Mesothelial cell of epicardium (in vitro differentiated cells): ENCODE data around the gene SMARCC1. TPM values are rescaled to one million over a fixed set of nuclear protein-coding genes. Genes with fewer than 3 reads are reported as not detected.

ENCODE experiments used
- DNase-seq, 2 experiments: peaks; one replicate each; pipeline ENCODE4 v3.0.0; 2021; ENCODE audit warnings: low spot score in 2 of 2; ENCODE audit not compliant: unreplicated experiment in 2 of 2
- H3K27ac Mint-ChIP-seq: 2 replicates; pipeline ENCODE4 v1.8.0; 2021; ENCODE audit warnings: mixed read lengths
- H3K27me3 Mint-ChIP-seq: 2 replicates; pipeline ENCODE4 v1.8.0; 2021; ENCODE audit warnings: low read depth, mixed read lengths
- H3K36me3 Mint-ChIP-seq: 2 replicates; pipeline ENCODE4 v1.8.0; 2021; ENCODE audit warnings: mixed read lengths
- H3K4me1 Mint-ChIP-seq: 2 replicates; pipeline ENCODE4 v1.8.0; 2021; ENCODE audit warnings: mixed read lengths
- H3K4me3 Mint-ChIP-seq: 2 replicates; pipeline ENCODE4 v1.8.0; 2021; ENCODE audit warnings: mild to moderate bottlenecking, moderate library complexity, mixed read lengths
- H3K9me3 Mint-ChIP-seq: 2 replicates; pipeline ENCODE4 v1.8.0; 2021; ENCODE audit warnings: mixed read lengths
- CTCF ChIP-seq: fragments of 200-600 bp; sonication (generic); IDR thresholded peaks from one replicate; pipeline ENCODE4 v1.5.0; 2021; ENCODE audit warnings: antibody characterized with exemption; ENCODE audit not compliant: unreplicated experiment
- total RNA-seq: library from RNA; stranded (reverse); gene quantifications from 3 replicates; pipeline ENCODE4 v1.2.1, GENCODE V29; 2021

SMARCC1 gene
- total RNA-seq, 1 donor from 2014 or later: 215 TPM

DNA sequence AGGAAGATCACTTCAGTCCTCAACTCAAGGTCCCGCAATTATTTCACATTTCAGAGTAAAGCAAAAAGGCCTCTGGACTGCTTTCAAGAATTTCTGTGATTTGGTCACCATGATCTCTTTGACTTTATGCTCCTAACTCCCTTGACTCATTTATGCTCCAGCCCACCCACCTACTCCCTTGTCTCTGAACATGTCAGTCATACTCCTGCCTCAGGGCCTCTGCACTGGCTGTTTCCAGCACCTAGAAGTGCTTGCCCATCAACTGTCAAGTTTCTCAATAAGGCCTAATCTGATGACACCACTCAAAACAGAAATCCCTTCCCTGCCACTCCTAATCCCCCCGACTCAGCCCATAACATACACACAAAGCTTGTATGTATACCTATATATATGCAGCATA lies 166.9 kb downstream of the SMARCC1 start:
- no peak for DNase-seq
- Mint-ChIP-seq H3K27me3 (no peaks in the 10 kb centered on the region), H3K9me3 (no peaks in the 10 kb centered on the region), H3K4me3 (no peak overlapping the region), H3K4me1 (peaks cover 13% of the 10 kb centered on the region), H3K36me3 (peaks cover 54% of the 10 kb centered on the region), H3K27ac (no peak overlapping the region)
- no peak for TF ChIP-seq CTCF

- no peak for TF ChIP-seq CTCF
- Mint-ChIP-seq H3K4me3 (no peak overlapping the region), H3K4me1 (peaks cover 13% of the 10 kb centered on the region), H3K36me3 (peaks cover 53% of the 10 kb centered on the region), H3K27ac (no peak overlapping the region), H3K27me3 (no peaks in the 10 kb centered on the region), H3K9me3 (no peaks in the 10 kb centered on the region)
- DNase-seq: no peak
These were observed 168.0 kb downstream of the SMARCC1 start for GRCh38 chr3:47613722-47614121.

DNA sequence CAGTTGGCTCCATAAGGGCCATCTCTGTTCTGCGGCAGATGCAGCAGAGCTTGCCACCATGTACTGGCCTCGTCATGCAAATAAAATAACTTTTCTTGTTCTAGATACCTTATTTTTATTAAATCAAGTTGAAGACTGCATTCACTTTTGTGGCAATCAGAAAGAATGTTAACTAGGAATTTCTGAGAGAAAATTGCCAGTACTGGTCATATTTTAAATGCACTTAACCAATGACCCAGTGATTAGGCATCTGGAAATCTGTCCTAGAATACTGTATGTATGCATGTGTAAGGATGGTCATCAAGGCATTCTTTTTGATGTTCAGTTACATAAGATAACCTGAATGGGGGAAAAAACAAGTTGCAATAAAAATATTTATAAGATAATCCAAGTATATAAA lies 168.8 kb downstream of the SMARCC1 start:
- peaks cover 16% of the 10 kb centered on the region for H3K4me1 Mint-ChIP-seq
- DNase-seq: no peak
- H3K4me3 Mint-ChIP-seq: no peak overlapping the region
- peaks cover 56% of the 10 kb centered on the region for H3K36me3 Mint-ChIP-seq
- TF ChIP-seq CTCF: no peak
- no peaks in the 10 kb centered on the region for H3K27me3 Mint-ChIP-seq
- no peaks in the 10 kb centered on the region for H3K9me3 Mint-ChIP-seq
- H3K27ac Mint-ChIP-seq: no peak overlapping the region

DNA sequence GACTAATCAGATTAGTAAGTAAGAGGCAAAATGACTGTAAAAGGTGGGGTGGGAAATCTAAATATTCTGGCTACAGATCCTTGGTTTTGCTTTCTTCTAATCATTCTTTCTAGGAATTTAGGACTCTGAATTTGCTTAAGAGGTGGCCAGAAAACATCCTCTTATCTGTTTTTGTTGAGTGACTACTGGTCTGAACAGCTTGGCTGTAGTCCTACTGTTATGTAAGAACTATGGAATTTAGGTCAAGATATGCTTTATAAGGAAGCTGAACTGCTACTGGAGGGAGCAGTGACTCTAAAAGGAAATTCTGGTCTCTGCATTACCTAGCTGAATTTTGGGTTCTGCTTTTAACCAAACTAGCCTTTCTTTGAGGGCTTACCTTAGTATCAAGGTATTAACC lies 169.5 kb downstream of the SMARCC1 start:
- Mint-ChIP-seq H3K36me3 (peaks cover 53% of the 10 kb centered on the region), H3K4me3 (no peak overlapping the region), H3K27ac (peak overlapping the region; percentile 79)

GRCh38 chr3:47611576-47611975 lies 170.1 kb downstream of the SMARCC1 start:
- DNase-seq: no peak
- peaks cover 50% of the 10 kb centered on the region for H3K36me3 Mint-ChIP-seq
- no peak for TF ChIP-seq CTCF
- no peaks in the 10 kb centered on the region for H3K9me3 Mint-ChIP-seq
- H3K27me3 Mint-ChIP-seq: no peaks in the 10 kb centered on the region
- peaks cover 12% of the 10 kb centered on the region for H3K4me1 Mint-ChIP-seq
- no peak overlapping the region for H3K4me3 Mint-ChIP-seq
- H3K27ac Mint-ChIP-seq: peak overlapping the region; percentile 79

More for the DNA sequence above, 169.5 kb downstream of the SMARCC1 start:
- no peak for DNase-seq
- Mint-ChIP-seq H3K9me3 (no peaks in the 10 kb centered on the region), H3K27me3 (no peaks in the 10 kb centered on the region), H3K4me1 (peaks cover 14% of the 10 kb centered on the region)
- TF ChIP-seq CTCF: no peak

DNA sequence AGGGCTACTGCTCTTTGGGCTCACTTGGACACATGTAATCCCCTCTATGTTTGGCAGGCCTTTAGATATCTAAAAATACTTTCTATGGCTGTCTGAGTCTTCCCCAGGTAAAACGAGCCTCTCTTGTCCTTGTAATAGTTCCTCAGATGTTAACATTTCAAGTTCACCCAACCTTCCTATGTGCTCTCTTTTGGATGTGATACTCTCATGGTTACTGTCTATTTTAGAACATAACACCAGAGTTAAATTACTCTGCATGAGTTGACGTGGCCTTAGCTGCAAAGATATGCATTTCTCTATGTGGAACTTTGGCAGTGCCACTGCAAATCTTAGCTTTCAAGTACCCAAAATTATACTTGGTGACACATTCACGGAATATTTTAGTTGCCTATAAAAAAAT lies 171.1 kb downstream of the SMARCC1 start:
- Mint-ChIP-seq H3K4me3 (no peak overlapping the region), H3K9me3 (no peaks in the 10 kb centered on the region), H3K4me1 (peaks cover 12% of the 10 kb centered on the region), H3K27me3 (no peaks in the 10 kb centered on the region), H3K36me3 (peaks cover 50% of the 10 kb centered on the region), H3K27ac (no peak overlapping the region)
- no peak for TF ChIP-seq CTCF
- DNase-seq: no peak
